NCI-H146 treated with DMSO at 0.1 percent for 48 hours (cell line): ENCODE data around the gene GPER1.
"Not testable (repeated sequence)": the region's sequence is repeated elsewhere in the genome, so short reads cannot be mapped to it uniquely, and the experiment has no call there.

Experiments
- DNase-seq: peaks from one replicate; lab custom pipeline; 2025; ENCODE audit not compliant: unreplicated experiment; lab: John Stamatoyannopoulos, UW

Gene GPER1

GRCh38 chr7:1140476-1141104 is 52.7 kb downstream of the GPER1 start:
- DNase-seq = no peak

GRCh38 chr7:1141651-1142050 is 53.7 kb downstream of the GPER1 start:
- no peak for DNase-seq

GRCh38 chr7:1142051-1142635 is 54.2 kb downstream of the GPER1 start:
- no peak for DNase-seq

GRCh38 chr7:1143031-1143430 is 55.1 kb downstream of the GPER1 start:
- not testable (repeated sequence) for DNase-seq
